MCF 10A (cell line): ENCODE measurements around the gene EID1. TPM values are rescaled to one million over a fixed set of nuclear protein-coding genes. Genes with fewer than 3 reads are reported as not detected.

ENCODE experiments used
- BruUV-seq: library from RNA; stranded (reverse); fragments of 400-500 nt; replicated peaks from 2 replicates; lab custom pipeline; 2021; lab: Mats Ljungman, UMichigan
- CTCF ChIA-PET: fragments of 300-600 bp; sonication (Branson Sonifier 250); formaldehyde crosslinking; extraction: SDS; loops from one replicate; lab custom pipeline; 2021; ENCODE audit warnings: antibody characterized with exemption, inconsistent platforms; lab: Yijun Ruan, JAX
- POLR2A ChIA-PET: fragments of 300-600, 350-650 bp; sonication (Branson Sonifier 250); formaldehyde crosslinking; extraction: SDS; loops from one replicate; lab custom pipeline; 2020; ENCODE audit warnings: antibody characterized with exemption, inconsistent platforms; lab: Yijun Ruan, JAX
- DNase-seq: peaks from one replicate; pipeline ENCODE4 v3.0.0-alpha.2; 2018; ENCODE audit not compliant: unreplicated experiment
- H3K27ac Mint-ChIP-seq: one replicate; pipeline ENCODE4 v1.8.0; 2022; ENCODE audit warnings: mild to moderate bottlenecking, low read depth, mixed read lengths; ENCODE audit not compliant: unreplicated experiment
- H3K27me3 Mint-ChIP-seq: one replicate; pipeline ENCODE4 v1.8.0; 2022; ENCODE audit warnings: mixed read lengths; ENCODE audit not compliant: insufficient read depth, unreplicated experiment
- H3K36me3 Mint-ChIP-seq: one replicate; pipeline ENCODE4 v1.8.0; 2022; ENCODE audit warnings: mild to moderate bottlenecking, moderate library complexity, mixed read lengths; ENCODE audit not compliant: insufficient read depth, unreplicated experiment
- H3K4me1 Mint-ChIP-seq: one replicate; pipeline ENCODE4 v1.8.0; 2022; ENCODE audit warnings: mixed read lengths; ENCODE audit not compliant: insufficient read depth, unreplicated experiment
- H3K4me3 Mint-ChIP-seq: one replicate; pipeline ENCODE4 v1.8.0; 2022; ENCODE audit warnings: mild to moderate bottlenecking, moderate library complexity, mixed read lengths; ENCODE audit not compliant: unreplicated experiment
- H3K9me3 Mint-ChIP-seq: one replicate; pipeline ENCODE4 v1.8.0; 2022; ENCODE audit warnings: mixed read lengths; ENCODE audit not compliant: unreplicated experiment
- CTCF ChIP-seq: fragments of 200-600 bp; IDR thresholded peaks from one replicate; pipeline ENCODE4 v1.8.0; 2022; ENCODE audit warnings: antibody characterized with exemption, mild to moderate bottlenecking; ENCODE audit not compliant: unreplicated experiment
- intact Hi-C: fragments of 100-400 bp; cut with micrococcal nuclease; formaldehyde crosslinking; loops from 2 replicates; pipeline ENCODE4 v1.14.1; 2022
- total RNA-seq: library from RNA; stranded (reverse); gene quantifications from 2 replicates; pipeline ENCODE4 v1.2.3, GENCODE V29; 2022

The EID1 gene
- total RNA-seq, 1 experiment from 2014 or later = 91.3 TPM

- no peak for TF ChIP-seq CTCF
- no peaks in the 10 kb centered on the region for H3K27me3 Mint-ChIP-seq
- POLR2A ChIA-PET = interaction anchor here (0.8 to 1.4 kb wide), 2 partner anchors 12 to 110 kb away, joined by 8 to 9 read pairs; partner anchors contain the start of gene EID1
- DNase-seq = peak; percentile 11
- no TSS peak for BruUV-seq
- intact Hi-C loops = no loop called here
- peaks cover 39% of the 10 kb centered on the region for H3K4me1 Mint-ChIP-seq
- CTCF ChIA-PET = interaction anchor here (0.8 to 3.9 kb wide), 11 partner anchors 9 to 1280 kb away, joined by 3 to 21 read pairs (median 4); partner anchors contain the start of genes EID1 and SHC4
- H3K4me3 Mint-ChIP-seq = no peak overlapping the region
- no peaks in the 10 kb centered on the region for H3K9me3 Mint-ChIP-seq
- no peak overlapping the region for H3K27ac Mint-ChIP-seq
- H3K36me3 Mint-ChIP-seq = peaks cover 8% of the 10 kb centered on the region
Measured at GRCh38 chr15:48865370-48866079, 12.4 kb upstream of the EID1 start.

- Mint-ChIP-seq H3K9me3 (no peaks in the 10 kb centered on the region), H3K4me3 (no peak overlapping the region), H3K27me3 (no peaks in the 10 kb centered on the region), H3K27ac (no peak overlapping the region), H3K4me1 (peaks cover 39% of the 10 kb centered on the region), H3K36me3 (peaks cover 8% of the 10 kb centered on the region)
- CTCF ChIA-PET = interaction anchor here (0.9 to 3.9 kb wide), 6 partner anchors 11 to 110 kb away, joined by 3 to 21 read pairs (median 6); partner anchors contain the start of gene SHC4
- BruUV-seq = no TSS peak
- intact Hi-C loops = no loop called here
- POLR2A ChIA-PET = interaction anchor here (0.6 kb wide), 1 partner anchor 289 kb away, joined by 3 read pairs; the partner anchor contains the start of gene COPS2
- no peak for TF ChIP-seq CTCF
- no peak for DNase-seq
Measured at GRCh38 chr15:48866141-48866563, 11.8 kb upstream of the EID1 start.

GRCh38 chr15:48868023-48868422 is 9.9 kb upstream of the EID1 start:
- BruUV-seq = no TSS peak
- H3K27ac Mint-ChIP-seq = peak overlapping the region; percentile 82
- no peak for TF ChIP-seq CTCF
- H3K9me3 Mint-ChIP-seq = no peaks in the 10 kb centered on the region
- peaks cover 8% of the 10 kb centered on the region for H3K36me3 Mint-ChIP-seq
- H3K4me3 Mint-ChIP-seq = no peak overlapping the region
- H3K4me1 Mint-ChIP-seq = peaks cover 39% of the 10 kb centered on the region
- no peaks in the 10 kb centered on the region for H3K27me3 Mint-ChIP-seq
- CTCF ChIA-PET = interaction anchor here (0.7 to 3.9 kb wide), 6 partner anchors 10 to 278 kb away, joined by 3 to 21 read pairs (median 5); partner anchors contain the start of gene EID1
- POLR2A ChIA-PET = interaction anchor here (0.6 to 2.5 kb wide), 11 partner anchors 8 to 752 kb away, joined by 3 to 33 read pairs (median 4); partner anchors contain the start of genes CEP152, EID1, SECISBP2L and SHC4
- intact Hi-C loops = loop anchor here (2.0 kb wide), 1 partner anchor 753 kb away; the partner anchor contains the start of genes DTWD1 and FAM227B
- DNase-seq = peak; percentile 8

GRCh38 chr15:48868536-48868935 is 9.4 kb upstream of the EID1 start:
- intact Hi-C loops = loop anchor here (2.0 kb wide), 1 partner anchor 752 kb away; the partner anchor contains the start of genes DTWD1 and FAM227B
- H3K27ac Mint-ChIP-seq = peak overlapping the region; percentile 82

More at GRCh38 chr15:48868536-48868935, 9.4 kb upstream of the EID1 start:
- DNase-seq = peak; percentile 78
- H3K36me3 Mint-ChIP-seq = peaks cover 8% of the 10 kb centered on the region
- H3K27me3 Mint-ChIP-seq = no peaks in the 10 kb centered on the region
- H3K9me3 Mint-ChIP-seq = no peaks in the 10 kb centered on the region
- TF ChIP-seq CTCF = no peak
- POLR2A ChIA-PET = interaction anchor here (0.7 to 2.5 kb wide), 9 partner anchors 9 to 751 kb away, joined by 3 to 33 read pairs (median 4); partner anchors contain the start of genes CEP152, EID1, SECISBP2L and SHC4
- CTCF ChIA-PET = interaction anchor here (0.7 to 3.9 kb wide), 4 partner anchors 10 to 277 kb away, joined by 3 to 21 read pairs (median 13); partner anchors contain the start of gene EID1
- no TSS peak for BruUV-seq
- peaks cover 39% of the 10 kb centered on the region for H3K4me1 Mint-ChIP-seq
- no peak overlapping the region for H3K4me3 Mint-ChIP-seq
